ENCODE data around the gene KCNJ10.

Gene KCNJ10

DNA sequence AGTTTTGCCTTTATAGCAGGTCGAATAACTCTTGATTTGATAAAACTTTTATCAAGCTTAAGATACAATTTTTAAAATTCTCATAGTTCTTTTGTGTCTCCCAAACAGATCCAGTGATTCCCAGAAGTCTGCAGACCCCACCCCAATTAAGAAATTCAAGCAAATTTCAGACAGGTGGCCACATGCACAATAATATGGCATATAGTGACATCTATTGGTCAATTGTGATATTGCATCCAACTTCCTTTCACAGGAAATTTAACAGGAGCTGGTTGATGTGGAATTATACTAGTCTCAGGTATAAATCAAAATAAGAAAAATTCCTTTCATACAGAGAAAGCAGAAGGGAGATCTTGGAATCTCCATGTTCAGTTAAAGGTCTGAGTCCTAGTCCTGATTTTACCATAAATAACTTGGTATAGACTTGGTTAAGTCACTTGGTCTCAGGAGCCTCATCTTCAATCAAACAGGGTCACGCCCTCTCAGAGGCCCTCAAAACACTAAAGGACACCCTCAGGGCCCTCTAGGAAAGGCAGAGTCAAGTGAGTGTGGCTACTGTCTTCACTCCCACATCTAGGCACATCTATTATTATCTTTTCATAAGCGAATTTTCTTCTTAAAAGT, 62.3 kb downstream of the KCNJ10 start:
- no peaks in the 10 kb centered on the region for H3K9me3 Mint-ChIP-seq
- no peak for DNase-seq
- H3K27ac Mint-ChIP-seq: no peak overlapping the region
- no peaks in the 10 kb centered on the region for H3K4me1 Mint-ChIP-seq
- H3K4me3 Mint-ChIP-seq: no peak overlapping the region
- CTCF ChIA-PET: interaction anchor here (0.7 to 13.0 kb wide), 41 partner anchors 9 to 847 kb away, joined by 3 to 301 read pairs (median 5); partner anchors contain the start of genes DUSP23, FCRL6, IGSF9 and PIGM
- no peaks in the 10 kb centered on the region for H3K36me3 Mint-ChIP-seq
- peaks cover 33% of the 10 kb centered on the region for H3K27me3 Mint-ChIP-seq

GRCh38 chr1:160006312-160006940, 63.5 kb downstream of the KCNJ10 start:
- peak; percentile 86 for DNase-seq
- Mint-ChIP-seq H3K4me3 (no peak overlapping the region), H3K27me3 (peaks cover 29% of the 10 kb centered on the region), H3K4me1 (no peaks in the 10 kb centered on the region), H3K27ac (no peak overlapping the region), H3K36me3 (no peaks in the 10 kb centered on the region), H3K9me3 (no peaks in the 10 kb centered on the region)
- CTCF ChIA-PET: interaction anchor here (0.6 to 13.0 kb wide), 28 partner anchors 8 to 793 kb away, joined by 3 to 301 read pairs (median 5); partner anchors contain the start of genes DUSP23, FCRL6, IGSF9 and SLAMF8

DNA sequence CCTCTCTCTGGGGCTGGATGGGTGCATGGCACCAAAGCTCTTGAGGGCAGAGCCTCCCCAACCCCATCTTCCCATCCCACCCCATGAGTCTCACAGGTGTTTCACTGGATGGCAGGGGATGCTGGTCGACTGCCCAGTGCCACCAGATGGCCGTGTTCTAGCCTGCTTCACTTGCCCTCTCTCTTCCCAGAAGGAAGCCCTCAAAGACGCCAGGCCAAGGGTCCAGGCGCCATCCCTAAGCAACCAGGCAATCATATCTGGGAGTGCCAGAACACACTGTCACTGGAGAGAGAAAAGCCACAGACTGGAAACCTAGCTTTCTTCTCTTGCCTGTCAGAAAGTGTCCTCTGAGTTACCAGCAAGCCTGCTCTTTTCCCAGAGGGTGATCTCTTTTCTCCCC, 64.9 kb downstream of the KCNJ10 start:
- CTCF ChIA-PET: interaction anchor here (1.0 to 13.0 kb wide), 12 partner anchors 9 to 204 kb away, joined by 3 to 301 read pairs (median 12); partner anchors contain the start of genes FCRL6, IGSF9, SLAMF9 and TAGLN2
- peaks cover 20% of the 10 kb centered on the region for H3K27me3 Mint-ChIP-seq
- H3K4me3 Mint-ChIP-seq: no peak overlapping the region
- H3K9me3 Mint-ChIP-seq: no peaks in the 10 kb centered on the region
- DNase-seq: no peak
- no peak overlapping the region for H3K27ac Mint-ChIP-seq
- H3K4me1 Mint-ChIP-seq: no peaks in the 10 kb centered on the region
- H3K36me3 Mint-ChIP-seq: no peaks in the 10 kb centered on the region

DNA sequence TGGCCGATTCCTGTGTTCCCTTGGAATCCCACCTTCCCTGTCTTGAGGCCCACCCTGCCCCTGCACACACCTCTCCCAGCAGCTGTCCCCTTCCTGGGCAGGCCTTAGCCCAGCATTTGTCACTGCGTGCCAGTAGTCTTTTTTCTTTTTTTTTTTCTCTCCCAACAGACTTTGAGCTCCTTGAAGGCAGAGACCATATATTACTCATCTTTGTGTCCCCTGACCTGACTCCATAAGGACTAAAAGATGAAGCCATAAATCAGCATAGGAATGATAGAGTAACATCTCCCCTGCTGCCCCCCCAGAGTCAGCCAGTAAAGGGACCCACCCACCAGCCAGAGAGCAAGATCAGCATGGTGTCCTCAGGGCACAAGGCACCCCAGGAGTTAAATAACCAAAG, 65.5 kb downstream of the KCNJ10 start:
- peaks cover 16% of the 10 kb centered on the region for H3K27me3 Mint-ChIP-seq
- no peak overlapping the region for H3K27ac Mint-ChIP-seq
- no peaks in the 10 kb centered on the region for H3K4me1 Mint-ChIP-seq
- CTCF ChIA-PET: interaction anchor here (0.7 to 13.0 kb wide), 5 partner anchors 13 to 204 kb away, joined by 3 to 301 read pairs (median 72); partner anchors contain the start of genes FCRL6 and TAGLN2
- no peaks in the 10 kb centered on the region for H3K9me3 Mint-ChIP-seq
- DNase-seq: no peak
- no peak overlapping the region for H3K4me3 Mint-ChIP-seq
- no peaks in the 10 kb centered on the region for H3K36me3 Mint-ChIP-seq

DNA sequence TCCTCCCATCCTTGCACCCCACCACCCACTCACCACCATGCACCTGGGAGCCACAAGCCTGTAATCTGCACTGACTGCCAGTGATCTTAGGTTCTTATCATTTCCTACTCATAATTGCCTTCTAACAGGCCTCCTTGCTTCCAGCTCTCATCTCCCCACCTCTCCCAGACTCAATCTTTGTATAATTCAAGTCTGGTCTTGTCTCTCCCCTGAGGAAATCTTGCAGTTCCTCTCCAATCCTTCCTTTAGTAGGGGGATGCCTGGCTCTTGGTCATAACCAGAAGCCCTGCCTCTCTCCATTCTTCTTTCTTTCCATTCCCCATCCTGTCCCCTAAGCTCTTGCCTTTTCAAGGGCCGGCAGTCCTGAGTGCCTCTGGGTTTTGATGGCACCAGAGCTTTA, 66.0 kb downstream of the KCNJ10 start:
- H3K4me1 Mint-ChIP-seq: no peaks in the 10 kb centered on the region
- no peaks in the 10 kb centered on the region for H3K9me3 Mint-ChIP-seq
- CTCF ChIA-PET: interaction anchor here (0.7 to 13.0 kb wide), 6 partner anchors 12 to 205 kb away, joined by 3 to 301 read pairs (median 40); partner anchors contain the start of genes FCRL6 and TAGLN2
- H3K27ac Mint-ChIP-seq: no peak overlapping the region
- peaks cover 20% of the 10 kb centered on the region for H3K27me3 Mint-ChIP-seq
- H3K36me3 Mint-ChIP-seq: no peaks in the 10 kb centered on the region
- no peak for DNase-seq
- H3K4me3 Mint-ChIP-seq: no peak overlapping the region

- H3K9me3 Mint-ChIP-seq: no peaks in the 10 kb centered on the region
Observed at GRCh38 chr1:160001440-160001839, 68.5 kb downstream of the KCNJ10 start.

DNA sequence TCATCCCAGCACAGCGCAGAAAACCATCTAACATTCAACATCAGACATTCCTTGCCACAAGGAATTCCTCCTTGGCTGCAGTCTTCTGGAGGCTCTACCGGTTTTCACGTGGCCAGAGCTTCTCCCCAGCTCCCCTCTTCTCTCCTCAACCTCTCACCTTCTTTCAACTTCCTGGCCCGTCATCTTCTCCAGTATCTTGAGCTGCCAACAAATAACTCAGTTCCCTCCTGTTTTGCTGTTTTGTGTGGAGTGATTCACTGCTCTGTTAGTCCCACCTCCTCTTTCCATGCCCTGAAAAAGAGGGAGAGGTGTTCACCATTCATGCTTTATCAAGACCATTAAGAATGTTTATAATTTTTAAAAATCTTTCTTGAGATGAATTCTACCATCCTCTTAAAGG, 70.8 kb downstream of the KCNJ10 start:
- Mint-ChIP-seq H3K4me3 (no peak overlapping the region), H3K27ac (no peak overlapping the region), H3K36me3 (no peaks in the 10 kb centered on the region), H3K27me3 (peaks cover 35% of the 10 kb centered on the region), H3K9me3 (no peaks in the 10 kb centered on the region), H3K4me1 (no peaks in the 10 kb centered on the region)
- no peak for DNase-seq
- CTCF ChIA-PET: interaction anchor here (1.6 to 13.0 kb wide), 2 partner anchors 8 to 67 kb away, joined by 10 to 301 read pairs; partner anchors contain the start of gene TAGLN2

More at GRCh38 chr1:160001440-160001839, 68.5 kb downstream of the KCNJ10 start:
- Mint-ChIP-seq H3K4me1 (no peaks in the 10 kb centered on the region), H3K27ac (no peak overlapping the region), H3K27me3 (peaks cover 29% of the 10 kb centered on the region), H3K4me3 (no peak overlapping the region), H3K36me3 (no peaks in the 10 kb centered on the region)
- CTCF ChIA-PET: interaction anchor here (1.1 to 13.0 kb wide), 4 partner anchors 10 to 111 kb away, joined by 3 to 301 read pairs (median 77); partner anchors contain the start of gene TAGLN2
- DNase-seq: no peak

DNA sequence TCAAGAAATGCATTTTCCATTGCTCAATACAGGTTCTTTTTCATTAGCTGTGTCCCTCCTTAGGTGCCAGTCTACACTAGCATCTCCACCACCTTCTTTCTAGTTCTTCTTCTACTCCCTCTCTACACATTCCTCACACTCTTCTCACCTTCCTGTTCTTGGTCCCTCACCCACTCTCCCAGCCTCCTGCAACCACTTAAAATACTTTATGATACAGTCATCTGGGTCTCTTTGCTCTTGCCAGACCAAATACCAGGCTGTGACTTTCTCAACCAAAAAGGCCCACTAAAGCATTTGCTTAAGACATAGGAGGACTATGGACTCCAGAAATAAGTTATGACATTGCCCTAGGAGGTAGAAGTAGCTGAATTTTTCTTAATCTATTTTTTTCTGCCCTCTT, 73.3 kb downstream of the KCNJ10 start:
- peaks cover 39% of the 10 kb centered on the region for H3K27me3 Mint-ChIP-seq

DNA sequence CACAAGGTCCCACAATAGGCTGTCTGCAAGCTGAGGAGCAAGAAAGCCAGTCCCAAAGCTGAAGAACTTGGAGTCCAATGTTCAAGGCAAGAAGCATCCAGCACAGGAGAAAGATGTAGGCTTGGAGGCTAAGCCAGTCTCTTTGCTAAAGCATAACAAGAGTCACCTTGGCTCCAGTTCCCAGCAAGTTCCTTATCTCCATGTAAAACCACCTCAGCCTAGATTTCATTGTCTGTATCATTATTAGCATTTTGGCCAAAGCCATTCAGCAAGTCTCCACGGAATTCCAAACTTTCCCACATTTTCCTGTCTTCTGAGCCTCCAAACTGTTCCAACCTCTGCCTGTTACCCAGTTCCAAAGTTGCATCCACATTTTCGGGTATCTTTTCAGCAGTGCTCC, 75.1 kb downstream of the KCNJ10 start:
- Mint-ChIP-seq H3K27me3 (peaks cover 39% of the 10 kb centered on the region), H3K27ac (no peak overlapping the region), H3K4me3 (no peak overlapping the region), H3K36me3 (no peaks in the 10 kb centered on the region), H3K9me3 (no peaks in the 10 kb centered on the region), H3K4me1 (peaks cover 12% of the 10 kb centered on the region)
- DNase-seq: no peak
- CTCF ChIA-PET: no interaction called here

More for the DNA sequence above, 73.3 kb downstream of the KCNJ10 start:
- H3K36me3 Mint-ChIP-seq: no peaks in the 10 kb centered on the region
- H3K27ac Mint-ChIP-seq: no peak overlapping the region
- peaks cover 3% of the 10 kb centered on the region for H3K4me1 Mint-ChIP-seq
- CTCF ChIA-PET: interaction anchor here (1.1 kb wide), 1 partner anchor 9 kb away, joined by 4 read pairs; no protein-coding TSS in a partner anchor
- DNase-seq: no peak
- no peaks in the 10 kb centered on the region for H3K9me3 Mint-ChIP-seq
- no peak overlapping the region for H3K4me3 Mint-ChIP-seq

DNA sequence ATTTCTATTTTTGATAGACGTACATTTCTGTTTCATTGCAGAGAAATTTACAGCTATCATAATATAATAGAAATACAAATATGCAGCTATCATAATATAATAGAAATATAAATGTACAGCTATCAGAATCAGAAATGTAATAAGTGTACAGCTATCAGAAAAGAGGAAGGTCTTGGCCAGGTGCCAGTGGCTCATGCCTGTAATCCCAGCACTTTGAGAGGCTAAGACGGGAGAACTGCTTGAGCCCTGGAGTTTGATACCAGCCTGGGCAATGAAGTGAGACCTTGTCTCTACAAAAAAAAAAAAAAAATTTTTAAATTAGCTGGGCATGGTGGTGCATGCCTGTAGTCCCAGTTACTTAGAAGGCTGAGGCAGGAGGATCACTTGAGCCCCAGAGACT, 76.0 kb downstream of the KCNJ10 start:
- DNase-seq: no peak
- Mint-ChIP-seq H3K27ac (no peak overlapping the region), H3K36me3 (no peaks in the 10 kb centered on the region), H3K27me3 (peaks cover 34% of the 10 kb centered on the region), H3K4me1 (peaks cover 12% of the 10 kb centered on the region), H3K9me3 (no peaks in the 10 kb centered on the region), H3K4me3 (no peak overlapping the region)
- CTCF ChIA-PET: no interaction called here

DNA sequence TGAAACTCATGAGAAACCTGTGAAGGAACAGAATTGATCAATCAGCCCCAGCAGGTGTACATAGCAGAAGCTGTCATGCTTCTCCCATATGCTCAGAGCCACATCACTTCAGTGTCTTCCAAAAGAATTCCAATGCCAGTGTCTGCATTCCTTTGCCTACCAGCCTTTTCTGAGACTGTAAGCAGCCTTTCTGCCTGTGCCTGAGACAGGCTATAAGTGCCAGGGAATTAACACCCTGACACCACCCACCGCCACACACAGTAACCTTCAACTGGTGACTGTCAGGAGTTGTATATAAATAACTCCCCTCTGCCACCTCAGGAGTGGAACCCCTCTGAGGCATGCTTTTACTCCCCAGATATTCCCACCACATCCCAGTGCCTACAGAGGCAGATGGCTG, 77.8 kb downstream of the KCNJ10 start:
- Mint-ChIP-seq H3K27ac (no peak overlapping the region), H3K36me3 (no peaks in the 10 kb centered on the region)
- CTCF ChIA-PET: interaction anchor here (0.8 to 1.4 kb wide), 3 partner anchors 13 to 54 kb away, joined by 3 to 8 read pairs (median 4); no protein-coding TSS in a partner anchor

GRCh38 chr1:159991513-159991912, 78.4 kb downstream of the KCNJ10 start:
- peaks cover 32% of the 10 kb centered on the region for H3K27me3 Mint-ChIP-seq
- H3K4me1 Mint-ChIP-seq: peaks cover 12% of the 10 kb centered on the region
- CTCF ChIA-PET: interaction anchor here (0.7 to 1.4 kb wide), 6 partner anchors 10 to 55 kb away, joined by 3 to 8 read pairs (median 4); no protein-coding TSS in a partner anchor
- DNase-seq: no peak
- H3K4me3 Mint-ChIP-seq: no peak overlapping the region
- H3K36me3 Mint-ChIP-seq: no peaks in the 10 kb centered on the region
- no peak overlapping the region for H3K27ac Mint-ChIP-seq
- H3K9me3 Mint-ChIP-seq: no peaks in the 10 kb centered on the region

More for the DNA sequence above, 77.8 kb downstream of the KCNJ10 start:
- no peak for DNase-seq
- H3K4me3 Mint-ChIP-seq: no peak overlapping the region
- peaks cover 30% of the 10 kb centered on the region for H3K27me3 Mint-ChIP-seq
- no peaks in the 10 kb centered on the region for H3K9me3 Mint-ChIP-seq
- H3K4me1 Mint-ChIP-seq: peaks cover 12% of the 10 kb centered on the region

DNA sequence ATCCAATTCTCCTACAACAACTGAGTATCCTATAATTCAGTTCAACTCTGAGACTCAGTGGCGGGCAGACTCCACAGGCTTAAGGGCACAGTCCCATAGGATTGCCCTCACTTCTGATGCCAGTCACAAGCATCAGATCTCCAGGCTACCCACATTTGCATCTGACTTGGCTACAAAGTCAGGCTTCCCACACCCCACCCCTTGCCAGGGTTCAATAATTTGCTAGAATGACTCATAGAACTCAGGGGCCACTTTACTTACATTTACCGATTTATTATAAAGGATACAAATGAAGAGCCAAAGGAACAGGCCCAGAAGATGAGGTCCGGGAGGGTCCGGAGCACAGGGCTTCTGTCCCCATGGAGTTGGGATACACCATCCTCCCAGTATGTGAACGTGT, 80.0 kb downstream of the KCNJ10 start:
- Mint-ChIP-seq H3K36me3 (no peaks in the 10 kb centered on the region), H3K27ac (no peak overlapping the region), H3K4me1 (peaks cover 12% of the 10 kb centered on the region), H3K9me3 (no peaks in the 10 kb centered on the region), H3K4me3 (no peak overlapping the region), H3K27me3 (peaks cover 26% of the 10 kb centered on the region)
- CTCF ChIA-PET: interaction anchor here (0.9 to 1.3 kb wide), 2 partner anchors 16 to 53 kb away, joined by 3 to 4 read pairs; no protein-coding TSS in a partner anchor
- no peak for DNase-seq

- no peaks in the 10 kb centered on the region for H3K36me3 Mint-ChIP-seq
- no peak overlapping the region for H3K27ac Mint-ChIP-seq
- H3K9me3 Mint-ChIP-seq: no peaks in the 10 kb centered on the region
- H3K4me3 Mint-ChIP-seq: no peak overlapping the region
- CTCF ChIA-PET: interaction anchor here (0.9 to 2.0 kb wide), 3 partner anchors 17 to 53 kb away, joined by 3 to 5 read pairs (median 4); no protein-coding TSS in a partner anchor
- peaks cover 12% of the 10 kb centered on the region for H3K4me1 Mint-ChIP-seq
- peaks cover 23% of the 10 kb centered on the region for H3K27me3 Mint-ChIP-seq
- DNase-seq: no peak
Observed at GRCh38 chr1:159989581-159989980, 80.4 kb downstream of the KCNJ10 start.
